MG63 (cell line): Measurements from ENCODE around the gene UGT2B17. TPM values are rescaled to one million over a fixed set of nuclear protein-coding genes. Genes with fewer than 3 reads are reported as not detected.
"Not testable (repeated sequence)": the region's sequence is repeated elsewhere in the genome, so short reads cannot be mapped to it uniquely, and the experiment has no call there.

ENCODE experiments used
- DNase-seq: peaks from one replicate; pipeline ENCODE4 v3.0.0-alpha.2; 2020
- H3K27me3 ChIP-seq: fragments of 250-450 bp; sonication (Bioruptor Pico); 2 replicates; pipeline ENCODE4 v1.5.1; 2020; ENCODE audit warnings: mild to moderate bottlenecking, moderate library complexity
- H3K36me3 ChIP-seq: fragments of 250-450 bp; sonication (Bioruptor Pico); 2 replicates; pipeline ENCODE4 v1.5.1; 2020; ENCODE audit warnings: mild to moderate bottlenecking, moderate library complexity
- H3K4me3 ChIP-seq: fragments of 250-450 bp; sonication (Bioruptor Pico); 2 replicates; pipeline ENCODE4 v1.5.1; 2020; ENCODE audit warnings: mild to moderate bottlenecking, moderate library complexity
- H3K9me3 ChIP-seq: fragments of 250-450 bp; sonication (Bioruptor Pico); 2 replicates; pipeline ENCODE4 v1.5.1; 2020; ENCODE audit warnings: mild to moderate bottlenecking, moderate library complexity
- total RNA-seq: library from RNA; depleted of rRNA; stranded (reverse); fragments of >200 nt; shearing (Covaris generic); gene quantifications from 2 replicates; pipeline ENCODE4 v1.2.3, GENCODE V29; 2014; ENCODE audit warnings: low replicate concordance

Gene UGT2B17
- total RNA-seq, 1 experiment from 2014 or later, result not detected

DNA sequence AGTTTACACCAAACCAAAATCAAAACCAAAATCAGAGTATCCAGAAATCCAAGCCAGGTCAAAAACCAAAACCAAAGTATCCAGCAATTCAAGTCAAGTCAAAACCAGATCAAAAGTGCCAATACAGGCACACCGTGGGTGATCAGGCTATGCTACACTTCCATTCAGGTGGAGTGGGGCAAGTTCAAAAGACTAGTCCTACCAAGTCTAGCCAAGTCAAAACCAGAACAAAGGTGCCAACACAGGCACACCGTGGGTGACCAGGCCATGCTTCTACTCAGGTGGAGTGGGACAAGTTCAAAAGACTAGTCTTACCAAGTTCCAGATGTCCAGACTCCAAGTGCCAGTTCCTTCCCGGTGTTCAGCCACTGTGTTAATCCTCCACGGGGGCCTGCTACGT lies 486 bp downstream of the UGT2B17 start:
- not testable (repeated sequence) for H3K27me3 ChIP-seq, H3K36me3 ChIP-seq, DNase-seq, H3K4me3 ChIP-seq, H3K9me3 ChIP-seq

DNA sequence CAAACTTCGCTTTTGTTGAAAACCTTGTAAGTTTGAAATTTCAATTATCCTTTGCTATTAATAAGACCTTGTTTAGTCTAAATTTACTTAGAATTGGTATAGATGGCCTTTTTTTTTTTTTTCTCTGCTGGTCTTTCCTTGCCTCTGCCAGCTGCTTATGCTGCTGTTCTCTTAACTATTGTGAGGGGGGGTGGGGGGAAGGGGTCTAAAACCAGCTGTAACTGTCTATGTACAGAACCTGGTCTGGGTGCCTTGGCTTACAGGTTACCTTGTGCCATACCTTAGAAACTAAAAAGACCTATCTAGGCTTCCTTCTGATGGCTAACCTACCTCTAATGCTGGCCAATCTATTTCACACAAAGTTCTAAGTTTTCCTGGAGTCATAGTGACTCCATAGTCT lies 1.0 kb downstream of the UGT2B17 start:
- no peak for DNase-seq
- no peaks in the 10 kb centered on the region for H3K36me3 ChIP-seq
- no peaks in the 10 kb centered on the region for H3K27me3 ChIP-seq
- H3K4me3 ChIP-seq, result no peak overlapping the region
- H3K9me3 ChIP-seq, result no peaks in the 10 kb centered on the region

DNA sequence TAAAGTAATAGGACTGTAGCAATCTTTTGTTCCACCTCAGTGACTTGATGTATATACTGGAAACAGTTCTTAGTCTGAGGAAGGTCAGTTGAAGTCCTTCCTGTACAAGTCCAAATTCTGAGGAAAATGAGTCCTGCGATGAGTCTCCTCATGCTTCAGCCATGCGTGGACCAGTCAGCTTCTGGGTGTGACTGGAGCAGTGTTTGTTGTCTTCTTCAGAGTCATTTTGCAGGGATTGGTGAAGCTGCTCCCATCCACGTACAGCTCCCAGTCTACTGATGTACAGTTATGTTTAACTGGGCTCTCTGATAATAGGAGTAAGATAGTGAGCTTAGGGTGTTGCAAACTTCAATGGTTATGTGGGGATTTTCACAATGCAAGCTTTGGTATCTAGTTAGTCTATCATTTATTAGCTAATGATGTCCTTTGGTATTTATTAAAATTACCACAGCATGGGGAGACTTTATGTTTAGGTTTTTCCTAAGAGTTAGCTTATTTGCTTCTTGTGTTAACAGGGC lies 3.4 kb downstream of the UGT2B17 start:
- no peaks in the 10 kb centered on the region for H3K9me3 ChIP-seq
- DNase-seq, result no peak
- H3K4me3 ChIP-seq, result no peak overlapping the region
- no peaks in the 10 kb centered on the region for H3K27me3 ChIP-seq
- H3K36me3 ChIP-seq, result no peaks in the 10 kb centered on the region

DNA sequence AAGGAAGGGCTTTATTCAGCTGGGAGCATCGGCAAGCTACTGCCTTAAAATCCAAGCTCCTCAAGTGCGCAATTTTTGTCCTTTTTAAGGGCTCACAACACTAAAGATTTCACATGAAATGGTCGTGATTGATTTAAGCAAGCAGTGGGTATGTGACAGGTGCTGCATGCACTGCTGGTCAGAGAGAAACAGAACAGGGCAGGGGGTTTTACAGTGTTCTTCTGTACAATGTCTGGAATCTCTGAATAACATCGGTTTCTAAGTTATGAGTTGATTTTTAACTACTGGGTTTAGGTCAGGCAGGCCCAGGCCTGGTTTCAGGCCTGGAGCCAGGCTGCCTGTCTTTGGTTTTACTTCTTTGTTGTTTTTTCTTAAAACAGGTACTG lies 6.0 kb downstream of the UGT2B17 start:
- no peak for DNase-seq
- no peaks in the 10 kb centered on the region for H3K36me3 ChIP-seq
- no peaks in the 10 kb centered on the region for H3K27me3 ChIP-seq
- no peak overlapping the region for H3K4me3 ChIP-seq
- H3K9me3 ChIP-seq, result no peaks in the 10 kb centered on the region

DNA sequence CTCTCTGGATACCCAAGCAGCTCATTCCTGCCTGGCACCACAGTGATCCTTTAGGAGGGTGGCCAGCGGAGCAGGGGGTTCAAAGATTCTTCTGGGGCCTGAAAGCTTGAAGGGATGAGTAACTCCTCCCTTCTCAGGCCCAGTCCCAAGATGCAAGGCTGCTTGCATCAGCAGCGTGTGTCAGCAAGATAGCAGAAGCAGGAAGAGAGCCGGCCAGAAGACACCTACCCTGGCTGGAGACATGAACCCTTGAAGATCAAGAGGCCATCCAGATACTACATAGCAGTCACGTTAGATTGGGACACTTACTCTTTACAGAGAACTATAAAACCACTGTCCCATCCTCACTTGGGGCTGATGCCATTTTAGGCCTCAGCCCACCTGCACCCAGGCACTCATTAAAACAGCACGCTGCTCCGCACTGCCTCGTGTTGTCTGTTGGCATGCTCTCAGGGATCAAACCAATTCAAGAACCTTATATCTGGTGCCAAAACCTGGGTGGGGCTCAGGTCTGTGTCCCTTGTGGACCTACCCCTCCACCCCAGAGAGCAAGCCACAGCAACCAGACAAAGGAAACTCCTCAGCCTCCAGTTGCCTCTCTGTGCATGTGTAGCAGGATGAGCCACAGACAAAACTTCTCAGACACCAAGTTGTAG lies 6.5 kb downstream of the UGT2B17 start:
- no peak for DNase-seq
- Histone ChIP-seq H3K4me3 (no peak overlapping the region), H3K9me3 (no peaks in the 10 kb centered on the region), H3K27me3 (no peaks in the 10 kb centered on the region), H3K36me3 (no peaks in the 10 kb centered on the region)

DNA sequence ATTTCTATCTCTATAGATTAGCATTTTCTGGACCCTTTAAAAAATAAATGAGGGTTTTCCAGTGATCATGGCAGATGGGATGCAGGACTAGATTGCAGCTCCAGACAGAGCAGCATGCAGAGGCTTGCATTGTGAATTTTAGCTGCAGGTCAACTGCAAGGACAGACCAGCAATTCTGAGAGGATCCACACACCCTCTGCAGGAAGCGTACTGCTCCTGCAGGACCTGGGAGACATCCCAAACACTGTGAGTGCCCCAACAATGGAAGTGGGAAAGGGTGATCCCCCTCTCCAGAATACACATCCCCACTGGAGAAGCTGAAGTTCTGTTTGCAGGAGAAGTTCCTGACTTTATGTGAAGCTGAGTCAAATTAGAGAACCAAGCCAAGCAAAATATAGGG lies 7.1 kb downstream of the UGT2B17 start:
- not testable (repeated sequence) for H3K4me3 ChIP-seq, H3K9me3 ChIP-seq, H3K36me3 ChIP-seq, DNase-seq, H3K27me3 ChIP-seq

DNA sequence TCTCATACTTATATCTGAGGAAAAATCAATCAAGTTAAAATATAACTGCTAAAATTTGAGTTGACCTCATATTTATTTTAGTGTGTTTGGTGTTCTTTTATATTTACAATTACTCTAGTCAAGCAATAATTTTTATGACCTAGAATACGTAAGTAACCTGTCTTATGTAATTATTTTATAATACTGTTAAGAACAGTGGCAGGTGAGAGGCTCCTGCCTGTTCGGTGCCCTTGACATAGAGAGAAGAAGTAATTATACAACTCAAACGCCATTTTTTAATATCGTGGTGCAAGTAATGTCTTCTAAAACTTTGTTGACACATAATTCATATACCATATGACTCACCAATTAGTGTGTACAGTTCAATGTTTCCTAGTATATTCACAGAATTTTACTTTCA lies 7.6 kb downstream of the UGT2B17 start:
- H3K9me3 ChIP-seq, H3K27me3 ChIP-seq, H3K36me3 ChIP-seq, H3K4me3 ChIP-seq, DNase-seq: not testable (repeated sequence)

DNA sequence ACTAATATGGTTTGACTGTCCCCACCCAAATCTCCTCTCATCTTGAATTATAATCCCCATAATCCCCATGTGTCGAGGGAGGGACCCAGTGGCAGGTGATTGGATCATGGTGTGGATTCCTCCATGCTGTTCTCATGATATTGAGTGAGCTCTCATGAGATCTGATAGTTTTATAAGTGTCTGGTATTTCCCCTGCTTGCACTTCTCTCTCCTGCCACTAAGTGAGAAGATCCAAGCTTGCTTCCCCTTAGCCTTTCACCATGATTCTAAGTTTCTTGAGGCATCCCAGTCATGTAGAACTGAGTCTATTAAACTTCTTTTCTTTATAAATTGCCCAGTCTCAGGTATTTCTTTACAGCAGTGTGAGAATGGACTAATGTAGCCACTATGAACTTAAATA lies 9.8 kb downstream of the UGT2B17 start:
- not testable (repeated sequence) for H3K27me3 ChIP-seq, H3K9me3 ChIP-seq, H3K4me3 ChIP-seq, DNase-seq, H3K36me3 ChIP-seq

DNA sequence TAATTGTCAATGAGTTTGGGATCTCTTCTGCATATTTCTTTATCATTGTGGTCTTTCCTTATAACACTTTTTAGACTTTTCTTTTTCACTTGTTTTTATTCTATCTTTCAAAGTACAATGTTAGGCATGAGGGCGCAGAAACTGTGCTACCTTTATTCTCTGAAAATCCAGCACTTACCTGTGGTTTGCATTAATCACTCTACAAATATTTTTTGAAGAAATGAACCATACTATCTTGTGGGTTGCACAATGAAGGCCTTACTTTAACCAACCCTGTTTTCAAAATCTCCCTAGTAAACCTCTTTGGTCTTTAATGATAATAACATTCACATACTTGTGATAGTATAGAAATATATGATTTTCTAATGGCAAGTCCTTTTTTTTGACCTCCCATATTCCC lies 11.0 kb downstream of the UGT2B17 start:
- not testable (repeated sequence) for H3K9me3 ChIP-seq, H3K27me3 ChIP-seq, H3K36me3 ChIP-seq, DNase-seq, H3K4me3 ChIP-seq

DNA sequence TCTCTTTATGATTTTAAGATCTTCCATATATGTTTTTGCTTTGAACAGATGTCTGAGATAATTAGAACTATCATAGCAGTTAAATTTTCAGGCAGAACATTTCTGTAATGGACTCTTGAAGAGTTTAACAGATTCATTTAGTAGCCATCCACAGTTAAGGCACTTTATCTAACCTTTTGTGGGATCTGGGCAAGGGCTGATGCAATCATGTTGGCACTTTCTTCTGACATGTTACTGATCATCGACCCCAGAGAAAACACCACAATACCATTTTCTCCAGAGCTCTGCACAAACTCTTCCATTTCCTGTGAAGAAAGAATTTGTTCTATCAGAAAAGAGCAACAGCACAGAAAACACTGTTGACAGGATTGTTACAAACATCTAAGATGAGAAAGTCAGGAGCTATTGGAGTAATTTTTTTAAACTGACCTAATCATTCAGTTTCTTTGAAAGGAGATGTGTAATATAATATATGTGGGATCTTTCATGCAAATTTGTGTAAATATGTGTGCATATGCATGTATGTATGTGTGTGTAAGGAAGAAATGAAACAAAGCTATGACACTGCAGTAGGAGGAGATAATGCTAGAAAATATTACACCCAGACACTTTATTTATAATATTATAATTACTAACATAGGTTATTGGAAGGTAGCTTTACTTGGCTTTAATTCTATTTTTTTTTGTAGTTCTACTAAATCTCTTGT lies 15.6 kb downstream of the UGT2B17 start:
- not testable (repeated sequence) for H3K27me3 ChIP-seq, H3K36me3 ChIP-seq, H3K9me3 ChIP-seq, H3K4me3 ChIP-seq, DNase-seq

DNA sequence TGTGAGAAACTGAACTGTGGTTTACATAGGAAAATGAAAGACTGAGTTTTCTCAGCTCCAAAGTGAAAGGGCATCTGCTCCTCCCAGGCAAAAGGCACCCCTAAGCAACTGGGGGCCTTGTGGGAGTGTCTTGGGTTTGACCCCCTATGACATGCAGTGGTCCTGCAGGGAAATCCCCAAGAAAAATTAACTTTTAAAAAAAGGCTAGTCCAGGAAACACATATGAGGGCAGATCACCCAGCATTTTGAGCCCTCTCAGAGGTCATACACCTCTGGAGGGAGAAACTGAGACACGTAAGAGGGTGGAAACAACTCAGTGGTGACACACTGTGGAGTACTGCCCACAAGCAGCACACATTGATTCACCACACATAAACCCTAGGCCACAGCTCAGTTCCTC lies 22.3 kb downstream of the UGT2B17 start:
- DNase-seq, H3K36me3 ChIP-seq, H3K27me3 ChIP-seq, H3K9me3 ChIP-seq, H3K4me3 ChIP-seq: not testable (repeated sequence)

DNA sequence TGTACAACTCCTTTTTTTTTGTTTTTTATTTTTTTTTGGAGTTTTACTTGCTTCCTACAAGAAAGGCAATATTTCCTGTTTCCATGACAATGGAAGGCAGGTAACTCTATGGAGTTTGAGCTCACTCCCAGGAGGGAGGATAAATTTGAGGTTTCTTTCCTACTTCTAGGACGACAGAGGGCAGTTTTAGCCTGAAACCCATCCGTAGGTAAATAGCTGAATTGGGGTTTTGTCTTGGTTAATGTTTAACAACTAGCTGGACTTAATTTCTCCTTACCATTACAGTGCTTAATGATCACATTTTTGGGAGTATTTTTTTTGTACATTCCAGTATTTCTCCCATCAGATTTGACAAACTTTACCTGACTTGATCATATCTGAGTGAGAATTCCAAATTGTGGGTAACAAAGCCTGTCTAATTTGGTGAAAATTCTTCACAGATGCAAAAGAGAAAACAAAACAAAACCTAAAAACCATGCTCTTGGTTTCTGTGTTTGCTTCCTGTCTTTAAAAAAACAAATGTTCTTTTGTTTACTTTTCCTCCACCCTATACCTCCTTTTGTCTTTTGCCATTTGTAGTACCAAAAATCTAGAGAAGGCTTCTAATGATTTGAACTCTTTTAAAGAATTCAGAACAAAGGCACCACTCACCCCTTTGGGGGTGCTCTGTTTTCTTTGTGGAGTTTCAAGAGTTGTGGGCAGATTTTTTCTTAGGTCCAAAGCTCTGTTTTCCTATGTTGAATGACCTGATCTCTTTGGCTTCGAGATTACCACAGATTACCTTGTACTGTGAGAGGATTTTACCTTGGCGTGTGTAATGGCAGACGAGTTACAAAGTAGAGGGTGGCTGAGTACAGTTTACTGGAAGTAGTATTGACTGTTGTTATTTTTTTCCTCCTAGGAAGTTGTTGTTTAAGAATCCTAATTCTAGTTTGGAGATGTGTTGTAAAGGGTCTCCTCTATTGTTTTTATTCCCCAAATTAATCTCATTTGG lies 23.0 kb downstream of the UGT2B17 start:
- not testable (repeated sequence) for DNase-seq, H3K27me3 ChIP-seq, H3K4me3 ChIP-seq, H3K9me3 ChIP-seq, H3K36me3 ChIP-seq

DNA sequence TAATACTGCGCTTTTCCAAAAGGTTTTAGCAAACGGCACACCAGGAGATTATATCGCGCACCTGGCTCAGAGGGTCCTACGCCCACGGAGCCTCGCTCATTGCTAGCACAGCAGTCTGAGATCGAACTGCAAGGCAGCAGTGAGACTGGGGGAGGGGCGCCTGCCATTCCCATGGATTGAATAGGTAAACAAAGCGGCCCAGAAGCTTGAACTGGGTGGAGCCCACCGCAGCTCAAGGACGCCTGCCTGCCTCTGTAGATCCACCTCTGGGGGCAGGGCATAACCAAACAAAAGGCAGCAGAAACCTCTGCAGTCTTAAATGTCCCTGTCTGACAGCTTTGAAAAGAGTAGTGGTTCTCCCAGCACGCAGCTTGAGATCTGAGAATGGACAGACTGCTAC lies 33.4 kb downstream of the UGT2B17 start:
- H3K4me3 ChIP-seq, H3K36me3 ChIP-seq, H3K27me3 ChIP-seq, H3K9me3 ChIP-seq, DNase-seq: not testable (repeated sequence)

DNA sequence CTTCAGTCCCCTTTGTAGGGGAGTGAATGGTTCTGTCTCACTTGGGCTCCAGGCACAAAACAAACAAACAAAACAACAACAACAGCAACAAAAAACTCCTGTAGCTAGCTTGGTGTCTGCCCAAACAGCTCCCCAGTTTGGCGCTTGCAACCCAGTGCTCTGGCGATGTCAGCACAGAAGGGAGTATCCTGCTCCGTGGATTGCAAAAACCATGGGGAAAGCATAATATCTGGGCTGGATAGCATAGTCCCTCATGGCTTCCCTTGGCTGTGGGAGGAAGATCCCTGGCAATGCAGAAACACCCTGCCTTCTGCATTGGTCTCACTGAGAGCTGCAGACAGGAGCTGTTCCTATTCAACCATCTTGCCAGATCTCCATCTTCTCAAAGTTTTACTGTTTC lies 39.7 kb downstream of the UGT2B17 start:
- no peaks in the 10 kb centered on the region for H3K27me3 ChIP-seq
- H3K4me3 ChIP-seq, result no peak overlapping the region
- H3K9me3 ChIP-seq, result no peaks in the 10 kb centered on the region
- no peak for DNase-seq
- H3K36me3 ChIP-seq, result no peaks in the 10 kb centered on the region

DNA sequence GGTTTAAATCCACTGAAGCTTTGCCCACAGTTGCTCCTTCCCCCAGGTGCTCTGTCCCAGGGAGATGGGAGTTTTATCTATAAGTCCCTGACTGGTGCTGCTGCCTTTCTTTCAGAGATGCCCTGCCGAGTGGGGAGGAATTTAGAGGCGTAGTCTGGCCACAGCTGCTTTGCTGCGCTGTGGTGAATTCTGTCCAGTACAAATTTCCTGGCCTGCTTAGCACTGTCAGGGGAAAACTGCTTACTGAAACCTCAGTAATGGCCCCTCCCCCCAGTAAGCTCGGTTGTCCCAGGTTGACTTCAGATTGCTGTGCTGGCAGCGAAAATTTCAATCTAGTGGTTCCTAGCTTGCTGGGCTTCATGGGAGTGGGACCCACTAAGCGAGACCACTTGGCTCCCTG lies 40.1 kb downstream of the UGT2B17 start:
- H3K36me3 ChIP-seq, result no peaks in the 10 kb centered on the region
- H3K4me3 ChIP-seq, result no peak overlapping the region
- H3K9me3 ChIP-seq, result no peaks in the 10 kb centered on the region
- no peak for DNase-seq
- H3K27me3 ChIP-seq, result no peaks in the 10 kb centered on the region

DNA sequence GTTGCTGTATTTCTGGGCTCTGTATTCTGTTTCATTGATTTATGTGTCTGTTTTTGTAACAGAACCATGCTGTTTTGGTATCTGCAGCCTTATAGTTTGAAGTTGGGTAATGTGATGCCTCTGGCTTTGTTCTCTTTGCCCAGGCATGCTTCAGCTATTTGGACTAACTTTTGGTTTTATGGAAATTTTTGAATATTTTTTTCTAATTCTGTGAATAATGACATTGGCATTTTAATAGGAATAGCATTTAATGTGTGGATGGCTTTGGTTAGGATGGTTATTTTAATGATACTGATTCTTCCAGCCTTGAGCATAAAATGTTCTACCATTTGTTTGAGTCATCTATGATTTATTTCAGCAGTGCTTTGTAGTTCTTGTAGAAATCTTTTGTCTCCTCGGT lies 53.9 kb downstream of the UGT2B17 start:
- H3K36me3 ChIP-seq, H3K4me3 ChIP-seq, H3K9me3 ChIP-seq, DNase-seq, H3K27me3 ChIP-seq: not testable (repeated sequence)

DNA sequence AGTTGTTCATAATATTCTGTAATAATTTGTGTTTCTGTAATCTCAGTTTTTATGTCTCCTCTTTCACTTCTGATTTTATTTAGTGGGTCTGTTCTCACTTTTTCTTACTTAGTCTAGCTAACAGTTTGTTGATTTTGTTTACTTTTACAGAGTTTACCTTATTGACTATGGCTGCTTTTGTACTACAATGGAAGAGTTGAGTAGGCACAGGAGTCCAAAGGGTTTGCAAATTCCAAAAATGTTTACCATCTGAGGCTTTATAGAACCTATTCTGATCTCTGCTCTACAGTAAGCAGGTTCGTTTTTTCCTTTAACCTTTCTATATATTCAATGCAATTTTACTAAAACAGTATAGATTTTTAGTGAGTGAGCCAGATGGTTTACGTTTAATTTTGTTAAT lies 55.1 kb downstream of the UGT2B17 start:
- Histone ChIP-seq H3K9me3 (no peaks in the 10 kb centered on the region), H3K27me3 (no peaks in the 10 kb centered on the region), H3K4me3 (no peak overlapping the region), H3K36me3 (no peaks in the 10 kb centered on the region)
- no peak for DNase-seq
